Prostate gland (tissue), 2 donors: Measurements from ENCODE around the gene FRMD5. TPM values are rescaled to one million over a fixed set of nuclear protein-coding genes. Genes with fewer than 3 reads are reported as not detected.

Source experiments
- DNase-seq: peaks from one replicate; pipeline ENCODE4 v3.0.0-alpha.2; 2019; ENCODE audit warnings: low spot score
- H3K27ac ChIP-seq, 2 donors: fragments of 200-600 bp; sonication (generic); 2 replicates each; pipeline ENCODE4 v1.5.1; 2017 to 2019
- H3K27me3 ChIP-seq: fragments of 200-600 bp; sonication (generic); replicated peaks from 2 replicates; pipeline ENCODE4 v1.5.1; 2019; ENCODE audit not compliant: insufficient read depth
- H3K36me3 ChIP-seq, 2 donors: fragments of 200-600 bp; sonication (generic); 1 replicate in 1 of 2; 2 replicates in 1 of 2; pipeline versions ENCODE4 v1.5.1 to v1.8.1; 2017 to 2019
- H3K4me1 ChIP-seq: fragments of 200-600 bp; sonication (generic); replicated peaks from 2 replicates; pipeline ENCODE4 v1.5.1; 2019
- H3K4me3 ChIP-seq, 2 donors: fragments of 200-600 bp; sonication (generic); 2 replicates each; pipeline ENCODE4 v1.5.1; 2017 to 2019
- H3K9me3 ChIP-seq: fragments of 200-600 bp; sonication (generic); 2 replicates; pipeline ENCODE4 v1.5.1; 2017
- CTCF ChIP-seq, 4 experiments: fragments of 200-600 bp in 2 of 4; fragments of 450-650 bp in 2 of 4; sonication (generic) in 2 of 4; IDR thresholded peaks; 1 replicate in 3 of 4; 2 replicates in 1 of 4; pipeline ENCODE4 v1.5.1; 2016 to 2019; ENCODE audit warnings: antibody characterized with exemption in 4 of 4, mild to moderate bottlenecking in 2 of 4, moderate library complexity in 2 of 4
- POLR2A ChIP-seq: fragments of 450-650 bp; IDR thresholded peaks from one replicate; pipeline ENCODE4 v1.6.1; 2016; ENCODE audit warnings: antibody characterized with exemption, mild to moderate bottlenecking
- POLR2AphosphoS5 ChIP-seq: sonication (generic); formaldehyde crosslinking; IDR thresholded peaks from one replicate; pipeline ENCODE4 v1.6.1; 2017; ENCODE audit warnings: antibody characterized with exemption
- WGBS: methylation state at CpG from one replicate; pipeline ENCODE4 v1.1.5; 2018; 5-methylcytosine and 5-hydroxymethylcytosine counted together
- intact Hi-C: fragments of 100-400 bp; cut with DNase I; formaldehyde crosslinking; loops from one replicate; pipeline ENCODE4 v1.14.2; 2022
- total RNA-seq, 2 donors: library from RNA; depleted of rRNA; stranded (reverse); fragments of >200 nt; gene quantifications; one replicate each; pipeline ENCODE4 v1.1.0, GENCODE V29; 2016

The FRMD5 gene
- total RNA-seq, 2 donors from 2014 or later, result 0.36 to 8.1 TPM

- intact Hi-C loops, result no loop called here
- no peaks in the 10 kb centered on the region for H3K27me3 ChIP-seq
- no peak overlapping the region for H3K27ac ChIP-seq
- TF ChIP-seq CTCF (IDR thresholded peaks at IDR 0.05) (no peak), POLR2A (no peak), POLR2AphosphoS5 (no peak)
- no peak overlapping the region for H3K4me3 ChIP-seq
- DNase-seq, result no peak
- WGBS, result 68% methylated on average over 1 of the region's 1 CpG
- H3K36me3 ChIP-seq, result no peaks in the 10 kb centered on the region
- H3K9me3 ChIP-seq, result no peaks in the 10 kb centered on the region
- no peaks in the 10 kb centered on the region for H3K4me1 ChIP-seq
Observed at GRCh38 chr15:43913941-43914340, 281.1 kb downstream of the FRMD5 start.

GRCh38 chr15:43913026-43913780 lies 281.9 kb downstream of the FRMD5 start:
- Histone ChIP-seq H3K27ac (no peak overlapping the region), H3K27me3 (no peaks in the 10 kb centered on the region), H3K36me3 (no peaks in the 10 kb centered on the region), H3K4me3 (no peak overlapping the region), H3K9me3 (no peaks in the 10 kb centered on the region), H3K4me1 (no peaks in the 10 kb centered on the region)
- no peak for TF ChIP-seq POLR2A
- TF ChIP-seq POLR2AphosphoS5, result no peak
- TF ChIP-seq CTCF (IDR thresholded peaks at IDR 0.05), result no peak
- intact Hi-C loops, result no loop called here
- DNase-seq, result no peak
- WGBS, result 12% methylated on average over 1 of the region's 1 CpG

GRCh38 chr15:43912208-43912607 lies 282.9 kb downstream of the FRMD5 start:
- no peak overlapping the region for H3K4me3 ChIP-seq
- H3K4me1 ChIP-seq, result no peaks in the 10 kb centered on the region
- intact Hi-C loops, result no loop called here
- H3K27me3 ChIP-seq, result no peaks in the 10 kb centered on the region
- no peaks in the 10 kb centered on the region for H3K9me3 ChIP-seq
- TF ChIP-seq CTCF (IDR thresholded peaks at IDR 0.05) (no peak), POLR2A (no peak), POLR2AphosphoS5 (no peak)
- 91% methylated on average over 6 of the region's 6 CpGs for WGBS
- no peak overlapping the region for H3K27ac ChIP-seq
- no peaks in the 10 kb centered on the region for H3K36me3 ChIP-seq
- no peak for DNase-seq

- no peak for DNase-seq
- Histone ChIP-seq H3K27ac (no peak overlapping the region), H3K36me3 (no peaks in the 10 kb centered on the region), H3K4me1 (no peaks in the 10 kb centered on the region), H3K4me3 (no peak overlapping the region), H3K9me3 (no peaks in the 10 kb centered on the region), H3K27me3 (no peaks in the 10 kb centered on the region)
- TF ChIP-seq POLR2A (no peak), POLR2AphosphoS5 (no peak)
- intact Hi-C loops, result no loop called here
- 43% methylated on average over 4 of the region's 4 CpGs for WGBS
Observed at GRCh38 chr15:43911235-43911781, 283.8 kb downstream of the FRMD5 start.

GRCh38 chr15:43908516-43909050 lies 286.5 kb downstream of the FRMD5 start:
- WGBS, result 79% methylated on average over 4 of the region's 4 CpGs
- no peak overlapping the region for H3K4me3 ChIP-seq

More at GRCh38 chr15:43908516-43909050, 286.5 kb downstream of the FRMD5 start:
- TF ChIP-seq POLR2A (no peak), POLR2AphosphoS5 (no peak), CTCF (IDR thresholded peaks at IDR 0.05) (no peak)
- Histone ChIP-seq H3K9me3 (no peaks in the 10 kb centered on the region), H3K4me1 (no peaks in the 10 kb centered on the region), H3K27ac (no peak overlapping the region), H3K27me3 (no peaks in the 10 kb centered on the region), H3K36me3 (no peaks in the 10 kb centered on the region)
- DNase-seq, result no peak
- intact Hi-C loops, result loop anchor here (10.0 kb wide), 1 partner anchor 156 kb away; no protein-coding TSS in a partner anchor
